Measurements from ENCODE around the gene HLTF.
A peak's percentile ranks its signal among the peaks of the same experiment; 100 is the strongest.
"Not testable (repeated sequence)": the region's sequence is repeated elsewhere in the genome, so short reads cannot be mapped to it uniquely, and the experiment has no call there.

Gene HLTF

GRCh38 chr3:148997623-148998022, 88.7 kb downstream of the HLTF start:
- no peak for DNase-seq (ENCODE audit: extremely low read depth in 1 of 2, low read depth in 1 of 2)

DNA sequence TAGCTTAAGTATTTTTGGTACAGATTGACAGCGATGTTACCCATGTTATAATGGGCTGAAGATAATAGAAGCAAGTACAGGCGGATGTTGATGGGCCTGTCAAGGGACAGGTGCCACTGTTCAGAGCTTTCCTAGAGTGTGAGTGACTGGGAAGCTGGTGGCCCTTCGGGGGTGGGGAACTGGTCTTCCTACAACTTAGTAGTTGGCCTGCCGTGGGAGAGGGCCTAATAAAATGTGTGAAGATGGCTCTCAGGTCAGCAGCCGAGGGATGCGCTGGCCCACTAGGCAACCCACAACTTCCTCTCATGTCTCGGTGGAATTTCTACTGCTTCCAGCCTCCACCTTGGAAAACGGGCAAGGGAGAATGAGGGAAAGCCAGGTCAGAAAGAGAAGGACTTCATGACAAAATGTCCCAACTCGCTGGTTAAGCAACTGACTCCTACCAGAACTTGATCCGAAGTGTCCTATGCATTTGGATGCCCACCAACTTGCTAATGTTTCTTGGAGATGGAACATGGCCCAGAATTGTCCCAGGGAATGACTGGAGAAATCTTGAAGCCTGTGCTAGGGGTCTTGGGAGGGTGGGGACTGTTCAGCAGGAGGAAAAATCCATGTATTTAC, 93.6 kb downstream of the HLTF start:
- no peak for DNase-seq (ENCODE audit: extremely low read depth in 1 of 2, low read depth in 1 of 2)

- peak in 1 of 2 donors; percentile 12 for DNase-seq (ENCODE audit: extremely low read depth in 1 of 2, low read depth in 1 of 2)
Observed at GRCh38 chr3:148992027-148992634, 94.2 kb downstream of the HLTF start.

GRCh38 chr3:148991219-148992026, 94.9 kb downstream of the HLTF start, which contains the start of gene GYG1:
GYG1 (plus strand) TSS chr3:148991540; CDS start chr3:148991641, 101 bp downstream.
- peak; percentile 62 to 68 for DNase-seq (ENCODE audit: extremely low read depth in 1 of 2, low read depth in 1 of 2)

DNA sequence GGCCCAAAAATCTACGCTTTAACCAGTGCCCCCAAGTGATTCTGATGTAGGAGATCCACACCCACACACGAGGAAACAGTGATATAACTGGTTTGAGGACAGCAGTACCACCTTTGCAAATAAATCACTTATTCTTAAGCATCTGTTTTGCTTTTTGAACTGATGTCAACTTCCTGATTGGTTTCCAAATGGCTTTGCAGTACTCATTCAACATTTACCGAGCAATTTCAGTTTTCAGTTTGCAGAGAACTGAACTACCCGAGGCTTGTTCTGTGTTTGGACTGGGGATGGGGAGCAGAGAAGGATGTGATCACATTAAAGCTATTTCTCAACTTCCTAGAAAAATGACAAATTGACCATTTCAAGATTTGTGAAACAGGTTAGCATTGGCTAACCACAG, 96.1 kb downstream of the HLTF start:
- no peak for DNase-seq (ENCODE audit: extremely low read depth in 1 of 2, low read depth in 1 of 2)

DNA sequence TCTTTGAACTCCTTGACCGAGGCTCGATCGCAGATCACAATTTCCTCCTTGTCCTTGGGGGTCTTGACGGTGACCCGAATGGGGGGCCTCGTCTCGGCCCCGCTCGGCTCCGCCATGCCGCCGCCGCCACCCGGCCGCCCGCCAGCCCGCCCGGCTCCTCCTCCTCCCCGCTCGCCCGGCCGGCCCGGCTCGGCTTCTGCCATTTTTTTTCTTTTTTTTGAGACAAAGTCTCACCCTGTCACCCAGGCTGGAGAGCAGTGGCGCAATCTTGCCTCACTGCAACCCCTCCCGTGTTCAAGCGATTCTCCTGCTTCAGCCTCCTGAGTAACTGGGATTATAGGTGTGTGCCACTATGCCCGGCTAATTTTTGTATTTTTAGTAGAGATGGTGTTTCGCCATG, 98.8 kb downstream of the HLTF start:
- DNase-seq (ENCODE audit: extremely low read depth in 1 of 2, low read depth in 1 of 2) = not testable (repeated sequence)

DNA sequence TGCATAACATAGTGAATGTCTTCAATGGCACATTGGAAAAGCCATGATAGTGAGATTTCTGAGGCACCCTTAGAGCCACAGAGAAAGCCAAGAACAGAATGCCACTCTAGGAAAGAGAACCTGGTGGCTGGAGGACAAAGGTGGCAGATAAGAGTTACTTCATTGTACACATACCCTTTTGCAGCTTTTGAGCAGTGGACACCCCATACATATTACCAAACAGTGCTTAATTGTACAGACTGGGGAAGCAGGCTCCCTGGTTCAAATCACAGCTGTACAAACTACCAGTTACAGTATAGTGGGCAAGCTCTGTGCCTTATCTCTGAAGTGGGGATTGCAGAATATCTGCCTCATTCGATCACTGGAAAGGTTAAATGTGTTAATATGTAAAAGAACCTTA, 105.1 kb downstream of the HLTF start:
- DNase-seq (ENCODE audit: extremely low read depth in 1 of 2, low read depth in 1 of 2) = no peak
